PC-9 (cell line): Measurements from ENCODE around the gene INPP5F.

Experiments used
- CTCF ChIP-seq: fragments of 200-600 bp; sonication (generic); conservative IDR thresholded peaks from 2 replicates; pipeline ENCODE4 v1.6.1; 2017; ENCODE audit warnings: mixed run types, antibody characterized with exemption, mild to moderate bottlenecking, moderate library complexity
- EZH2 ChIP-seq: fragments of 200-600 bp; sonication (generic); IDR thresholded peaks from 2 replicates; pipeline ENCODE4 v1.8.0; 2017; ENCODE audit warnings: antibody characterized with exemption, low read depth

GRCh38 chr10:119759832-119760231 is 34.0 kb downstream of the INPP5F start:
- TF ChIP-seq CTCF (no peak), EZH2 (no peak)
